ENCODE results near the gene CNGA2.

CNGA2 gene

GRCh38 chrX:151753313-151754046, 18.9 kb downstream of the CNGA2 start:
- peak; percentile 68 for DNase-seq (ENCODE audit: low spot score)

- DNase-seq (ENCODE audit: low spot score) = peak; percentile 77
Measured at GRCh38 chrX:151754047-151754429, 19.5 kb downstream of the CNGA2 start.

GRCh38 chrX:151754641-151755215, 20.2 kb downstream of the CNGA2 start:
- DNase-seq (ENCODE audit: low spot score) = no peak

- no peak for DNase-seq (ENCODE audit: low spot score)
Measured at GRCh38 chrX:151759041-151759708, 24.6 kb downstream of the CNGA2 start.

- no peak for DNase-seq (ENCODE audit: low spot score)
Measured at GRCh38 chrX:151762802-151763201, 28.3 kb downstream of the CNGA2 start.

GRCh38 chrX:151763711-151764110, 29.2 kb downstream of the CNGA2 start:
- no peak for DNase-seq (ENCODE audit: low spot score)

- DNase-seq (ENCODE audit: low spot score) = no peak
Measured at GRCh38 chrX:151765026-151765425, 30.5 kb downstream of the CNGA2 start.

- no peak for DNase-seq (ENCODE audit: low spot score)
Measured at GRCh38 chrX:151771726-151772125, 37.2 kb downstream of the CNGA2 start.

GRCh38 chrX:151773434-151773833, 38.9 kb downstream of the CNGA2 start:
- DNase-seq (ENCODE audit: low spot score) = no peak

- no peak for DNase-seq (ENCODE audit: low spot score)
Measured at GRCh38 chrX:151774421-151774820, 39.9 kb downstream of the CNGA2 start.

GRCh38 chrX:151776181-151776731, 41.7 kb downstream of the CNGA2 start:
- no peak for DNase-seq (ENCODE audit: low spot score)

GRCh38 chrX:151776936-151777335, 42.4 kb downstream of the CNGA2 start:
- DNase-seq (ENCODE audit: low spot score) = no peak

- no peak for DNase-seq (ENCODE audit: low spot score)
Measured at GRCh38 chrX:151779258-151779657, 44.7 kb downstream of the CNGA2 start.

GRCh38 chrX:151780621-151781020, 46.1 kb downstream of the CNGA2 start:
- DNase-seq (ENCODE audit: low spot score) = no peak

GRCh38 chrX:151789179-151789800, 54.7 kb downstream of the CNGA2 start:
- DNase-seq (ENCODE audit: low spot score) = peak; percentile 87

- DNase-seq (ENCODE audit: low spot score) = no peak
Measured at GRCh38 chrX:151790481-151791160, 56.1 kb downstream of the CNGA2 start.

- DNase-seq (ENCODE audit: low spot score) = no peak
Measured at GRCh38 chrX:151791961-151792360, 57.4 kb downstream of the CNGA2 start.

GRCh38 chrX:151792505-151792904, 58.0 kb downstream of the CNGA2 start:
- DNase-seq (ENCODE audit: low spot score) = no peak

- no peak for DNase-seq (ENCODE audit: low spot score)
Measured at GRCh38 chrX:151793886-151794285, 59.3 kb downstream of the CNGA2 start.
